ENCODE results near the gene OFD1.

Gene OFD1

GRCh38 chrX:13748486-13748885 is 13.9 kb downstream of the OFD1 start:
- TF ChIP-seq SUZ12 (IDR thresholded peaks at IDR 0.05): no peak
- no peak for TF ChIP-seq CTBP1 (IDR thresholded peaks at IDR 0.05; ENCODE audit: borderline replicate concordance)
- TF ChIP-seq LEF1 (IDR thresholded peaks at IDR 0.05; ENCODE audit: borderline replicate concordance): no peak
- no peak for TF ChIP-seq HDGF (IDR thresholded peaks at IDR 0.05; ENCODE audit: borderline replicate concordance)
- TF ChIP-seq BHLHE40 (IDR thresholded peaks at IDR 0.05; ENCODE audit: borderline replicate concordance): no peak
- TF ChIP-seq ZNF384 (IDR thresholded peaks at IDR 0.05): no peak
- TF ChIP-seq ARNT (IDR thresholded peaks at IDR 0.05): no peak
- TF ChIP-seq TARDBP (IDR thresholded peaks at IDR 0.05): no peak
- no peak for TF ChIP-seq FOXA1 (IDR thresholded peaks at IDR 0.05)
- no peak for TF ChIP-seq FOXM1 (IDR thresholded peaks at IDR 0.05; ENCODE audit: borderline replicate concordance)
- no peak for TF ChIP-seq NFRKB (IDR thresholded peaks at IDR 0.05)
- TF ChIP-seq, protein P1, sequence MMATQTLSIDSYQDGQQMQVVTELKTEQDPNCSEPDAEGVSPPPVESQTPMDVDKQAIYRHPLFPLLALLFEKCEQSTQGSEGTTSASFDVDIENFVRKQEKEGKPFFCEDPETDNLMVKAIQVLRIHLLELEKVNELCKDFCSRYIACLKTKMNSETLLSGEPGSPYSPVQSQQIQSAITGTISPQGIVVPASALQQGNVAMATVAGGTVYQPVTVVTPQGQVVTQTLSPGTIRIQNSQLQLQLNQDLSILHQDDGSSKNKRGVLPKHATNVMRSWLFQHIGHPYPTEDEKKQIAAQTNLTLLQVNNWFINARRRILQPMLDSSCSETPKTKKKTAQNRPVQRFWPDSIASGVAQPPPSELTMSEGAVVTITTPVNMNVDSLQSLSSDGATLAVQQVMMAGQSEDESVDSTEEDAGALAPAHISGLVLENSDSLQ (IDR thresholded peaks at IDR 0.05): no peak
- no peak for TF ChIP-seq FOXK2 (IDR thresholded peaks at IDR 0.05)
- TF ChIP-seq SP1 (IDR thresholded peaks at IDR 0.05): no peak
- DNase-seq (ENCODE audit: extremely low spot score): no peak
- POLR2A ChIA-PET: no interaction called here
- CTCF ChIA-PET: no interaction called here

- ChIA-PET CTCF (interaction anchor here (0.8 to 1.9 kb wide), 4 partner anchors 14 to 282 kb away, joined by 3 to 8 read pairs (median 4); no protein-coding TSS in a partner anchor), POLR2A (no interaction called here)
- DNase-seq (ENCODE audit: extremely low spot score): peak; percentile 40
- TF ChIP-seq LEF1 (IDR thresholded peaks at IDR 0.05; ENCODE audit: borderline replicate concordance) (no peak), CTBP1 (IDR thresholded peaks at IDR 0.05; ENCODE audit: borderline replicate concordance) (no peak), ZNF384 (IDR thresholded peaks at IDR 0.05) (no peak), FOXA1 (IDR thresholded peaks at IDR 0.05) (no peak), ARNT (IDR thresholded peaks at IDR 0.05) (no peak), FOXM1 (IDR thresholded peaks at IDR 0.05; ENCODE audit: borderline replicate concordance) (no peak), NFRKB (IDR thresholded peaks at IDR 0.05) (no peak), L3MBTL2 (conservative IDR thresholded peaks at IDR 0.05) (no peak)
- TF ChIP-seq, protein P1 (IDR thresholded peaks at IDR 0.05): no peak
These were observed 15.7 kb downstream of the OFD1 start for GRCh38 chrX:13750204-13750603.

DNA sequence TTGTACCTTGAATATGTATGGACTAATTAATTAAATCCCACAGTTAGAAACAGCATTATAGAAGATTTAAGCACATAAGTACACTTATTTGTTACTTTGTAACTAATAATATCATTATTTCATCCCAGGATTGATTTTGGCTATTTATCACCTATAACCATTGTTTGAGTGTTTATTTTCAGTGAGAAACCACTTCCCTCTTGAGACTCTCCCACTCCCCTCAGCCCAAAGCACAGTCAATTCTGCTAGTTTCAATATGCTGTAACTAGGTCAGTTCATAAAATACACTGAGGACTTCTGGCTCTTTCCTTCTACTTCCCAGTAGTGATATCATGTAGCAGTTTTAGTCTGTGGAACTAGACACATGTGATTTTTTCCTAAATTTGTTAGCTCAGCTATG is 16.3 kb downstream of the OFD1 start:
- POLR2A ChIA-PET: no interaction called here

DNA sequence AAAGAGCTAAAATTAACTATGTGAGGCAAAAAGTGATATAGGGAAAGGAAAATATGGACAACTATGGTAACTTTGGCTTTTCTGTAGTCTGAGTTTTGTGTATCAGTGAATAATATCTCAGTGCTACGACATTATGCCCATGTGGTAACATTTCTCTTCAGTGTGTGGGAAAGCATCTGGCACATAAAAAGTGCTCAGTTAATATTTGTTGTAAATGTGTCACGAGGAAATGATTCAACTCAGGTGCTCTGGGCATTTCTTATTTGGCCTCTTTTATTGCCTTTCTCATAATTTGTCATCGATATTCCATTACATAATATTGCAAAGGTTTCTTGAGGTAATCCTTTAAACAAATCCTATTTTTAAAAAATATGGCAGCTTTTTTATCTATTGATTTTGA is 17.6 kb downstream of the OFD1 start:
- POLR2A ChIA-PET: no interaction called here
- no peak for DNase-seq (ENCODE audit: extremely low spot score)
- TF ChIP-seq LEF1 (IDR thresholded peaks at IDR 0.05; ENCODE audit: borderline replicate concordance) (no peak), FOXK2 (IDR thresholded peaks at IDR 0.05) (no peak), BHLHE40 (IDR thresholded peaks at IDR 0.05; ENCODE audit: borderline replicate concordance) (no peak), ARNT (IDR thresholded peaks at IDR 0.05) (no peak), HDGF (IDR thresholded peaks at IDR 0.05; ENCODE audit: borderline replicate concordance) (no peak), SP1 (IDR thresholded peaks at IDR 0.05) (no peak), FOXM1 (IDR thresholded peaks at IDR 0.05; ENCODE audit: borderline replicate concordance) (no peak), SUZ12 (IDR thresholded peaks at IDR 0.05) (no peak), NFRKB (IDR thresholded peaks at IDR 0.05) (no peak), CTBP1 (IDR thresholded peaks at IDR 0.05; ENCODE audit: borderline replicate concordance) (no peak), ZNF384 (IDR thresholded peaks at IDR 0.05) (no peak), ELF4 (IDR thresholded peaks at IDR 0.05) (no peak), TARDBP (IDR thresholded peaks at IDR 0.05) (no peak), L3MBTL2 (conservative IDR thresholded peaks at IDR 0.05) (no peak), FOXA1 (IDR thresholded peaks at IDR 0.05) (no peak)
- TF ChIP-seq, protein P1 (IDR thresholded peaks at IDR 0.05): no peak
- CTCF ChIA-PET: interaction anchor here (0.8 kb wide), 1 partner anchor 280 kb away, joined by 4 read pairs; no protein-coding TSS in a partner anchor

More for the DNA sequence above, 16.3 kb downstream of the OFD1 start:
- DNase-seq (ENCODE audit: extremely low spot score): no peak
- CTCF ChIA-PET: interaction anchor here (0.7 to 1.9 kb wide), 4 partner anchors 15 to 281 kb away, joined by 3 to 8 read pairs (median 4); no protein-coding TSS in a partner anchor
- TF ChIP-seq ZNF384 (IDR thresholded peaks at IDR 0.05): no peak
- TF ChIP-seq SP1 (IDR thresholded peaks at IDR 0.05): no peak
- TF ChIP-seq FOXM1 (IDR thresholded peaks at IDR 0.05; ENCODE audit: borderline replicate concordance): no peak
- TF ChIP-seq, protein P1 (IDR thresholded peaks at IDR 0.05): no peak
- no peak for TF ChIP-seq NFRKB (IDR thresholded peaks at IDR 0.05)
- TF ChIP-seq TARDBP (IDR thresholded peaks at IDR 0.05): no peak
- no peak for TF ChIP-seq FOXA1 (IDR thresholded peaks at IDR 0.05)
- no peak for TF ChIP-seq BHLHE40 (IDR thresholded peaks at IDR 0.05; ENCODE audit: borderline replicate concordance)
- no peak for TF ChIP-seq LEF1 (IDR thresholded peaks at IDR 0.05; ENCODE audit: borderline replicate concordance)
- TF ChIP-seq CTBP1 (IDR thresholded peaks at IDR 0.05; ENCODE audit: borderline replicate concordance): no peak

DNA sequence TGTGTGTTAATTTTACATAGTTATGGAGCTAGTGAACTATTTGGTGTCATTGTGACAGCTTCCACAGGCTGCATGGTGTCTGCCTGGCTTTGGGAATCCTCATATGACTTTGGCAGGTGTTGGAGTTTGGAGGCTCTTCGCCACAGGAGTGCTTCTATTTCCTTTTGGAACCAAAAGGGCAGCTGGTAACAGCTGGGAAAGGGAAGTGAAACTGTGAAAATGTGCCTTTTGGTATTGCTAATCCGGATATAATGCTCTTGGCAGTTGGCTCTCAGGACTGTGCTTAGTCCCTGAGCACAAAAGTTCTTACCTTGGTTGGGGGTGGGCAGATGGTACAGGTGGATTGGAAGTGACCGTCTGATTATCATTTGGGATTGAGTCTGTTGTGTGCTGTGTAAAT is 18.1 kb downstream of the OFD1 start:
- no peak for DNase-seq (ENCODE audit: extremely low spot score)
- POLR2A ChIA-PET: no interaction called here
- CTCF ChIA-PET: interaction anchor here (0.8 kb wide), 1 partner anchor 279 kb away, joined by 4 read pairs; no protein-coding TSS in a partner anchor
- TF ChIP-seq BHLHE40 (IDR thresholded peaks at IDR 0.05; ENCODE audit: borderline replicate concordance): no peak

DNA sequence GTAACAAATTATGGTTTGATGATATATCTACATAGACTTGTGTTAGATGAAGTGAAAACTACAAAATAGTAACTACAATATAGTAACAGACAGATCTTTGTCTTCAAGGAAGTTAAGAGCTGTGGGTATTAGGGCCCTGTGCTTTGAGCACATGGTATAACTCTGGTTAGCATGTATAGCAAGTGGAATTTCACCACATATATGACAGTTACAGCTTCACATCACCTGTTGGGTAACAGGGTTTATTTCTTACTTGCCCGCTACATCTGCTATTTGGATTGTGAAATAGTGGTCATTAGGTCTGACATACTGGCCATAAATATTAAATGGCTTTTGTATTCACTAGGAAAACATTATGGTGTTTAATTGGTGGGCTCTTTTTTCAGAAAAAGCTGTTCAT is 20.2 kb downstream of the OFD1 start:
- POLR2A ChIA-PET: no interaction called here
- TF ChIP-seq BHLHE40 (IDR thresholded peaks at IDR 0.05; ENCODE audit: borderline replicate concordance) (no peak), LEF1 (IDR thresholded peaks at IDR 0.05; ENCODE audit: borderline replicate concordance) (no peak), L3MBTL2 (conservative IDR thresholded peaks at IDR 0.05) (no peak), CTBP1 (IDR thresholded peaks at IDR 0.05; ENCODE audit: borderline replicate concordance) (no peak), FOXK2 (IDR thresholded peaks at IDR 0.05) (no peak), SUZ12 (IDR thresholded peaks at IDR 0.05) (no peak), ZNF384 (IDR thresholded peaks at IDR 0.05) (no peak), FOXM1 (IDR thresholded peaks at IDR 0.05; ENCODE audit: borderline replicate concordance) (no peak), HDGF (IDR thresholded peaks at IDR 0.05; ENCODE audit: borderline replicate concordance) (no peak), ARNT (IDR thresholded peaks at IDR 0.05) (no peak), SP1 (IDR thresholded peaks at IDR 0.05) (no peak), FOXA1 (IDR thresholded peaks at IDR 0.05) (no peak)
- TF ChIP-seq, protein P1 (IDR thresholded peaks at IDR 0.05): no peak
- DNase-seq (ENCODE audit: extremely low spot score): no peak
- CTCF ChIA-PET: no interaction called here

Measured in HEK293T (cell line).